Activated CD8-positive, alpha-beta memory T cell treated with anti-CD3 and anti-CD28 coated beads, Interleukin-2, amount 10 ng/mL, durations not matched to agents 7 days and 5 days (primary cell): Measurements from ENCODE around the gene ADAMTS17. TPM values are rescaled to one million over a fixed set of nuclear protein-coding genes. Genes with fewer than 3 reads are reported as not detected.

Source experiments
- ATAC-seq: fragments of 150-1000 bp; cut with Tn5 transposase; one replicate; pipeline ENCODE4 v1.10.0; 2021; ENCODE audit warnings: moderate library complexity
- CTCF ChIA-PET: fragments of 350-600 bp; sonication (Branson Sonifier 250); formaldehyde crosslinking; loops from one replicate; lab custom pipeline; 2021; ENCODE audit warnings: antibody characterized with exemption; lab: Charles Lee
- DNase-seq: peaks from one replicate; pipeline ENCODE4 v3.0.0-alpha.2; 2020
- H3K27ac Mint-ChIP-seq: one replicate; pipeline ENCODE4 v1.8.0; 2021; ENCODE audit warnings: mild to moderate bottlenecking, mixed read lengths
- H3K27me3 Mint-ChIP-seq: one replicate; pipeline ENCODE4 v1.8.0; 2021; ENCODE audit warnings: mixed read lengths
- H3K36me3 Mint-ChIP-seq: one replicate; pipeline ENCODE4 v1.8.0; 2021; ENCODE audit warnings: mild to moderate bottlenecking, mixed read lengths
- H3K4me1 Mint-ChIP-seq: one replicate; pipeline ENCODE4 v1.8.0; 2021; ENCODE audit warnings: mixed read lengths
- H3K4me3 Mint-ChIP-seq: one replicate; pipeline ENCODE4 v1.8.0; 2021; ENCODE audit warnings: mild to moderate bottlenecking, moderate library complexity, mixed read lengths
- H3K9me3 Mint-ChIP-seq: one replicate; pipeline ENCODE4 v1.8.0; 2022; ENCODE audit warnings: low read depth, mixed read lengths
- total RNA-seq, 2 experiments: library from RNA; stranded (reverse); gene quantifications; one replicate each; pipeline ENCODE4 v1.2.3, GENCODE V29; 2021

ADAMTS17 gene
- total RNA-seq, 2 experiments from 2014 or later = 1.6 to 1.9 TPM

GRCh38 chr15:100111125-100112060 lies 230.4 kb downstream of the ADAMTS17 start:
- no peak overlapping the region for H3K4me3 Mint-ChIP-seq

GRCh38 chr15:100109486-100110035 lies 232.2 kb downstream of the ADAMTS17 start:
- no peaks in the 10 kb centered on the region for H3K36me3 Mint-ChIP-seq
- no peak for DNase-seq
- H3K27me3 Mint-ChIP-seq = no peaks in the 10 kb centered on the region
- no peak overlapping the region for H3K27ac Mint-ChIP-seq
- ATAC-seq = no peak
- peaks cover 19% of the 10 kb centered on the region for H3K4me1 Mint-ChIP-seq
- CTCF ChIA-PET = no interaction called here
- no peaks in the 10 kb centered on the region for H3K9me3 Mint-ChIP-seq
- no peak overlapping the region for H3K4me3 Mint-ChIP-seq

More at GRCh38 chr15:100111125-100112060, 230.4 kb downstream of the ADAMTS17 start:
- H3K27ac Mint-ChIP-seq = peak overlapping the region; percentile 84
- H3K27me3 Mint-ChIP-seq = no peaks in the 10 kb centered on the region
- H3K4me1 Mint-ChIP-seq = peaks cover 19% of the 10 kb centered on the region
- no peaks in the 10 kb centered on the region for H3K36me3 Mint-ChIP-seq
- peak; percentile 59 for DNase-seq
- no peaks in the 10 kb centered on the region for H3K9me3 Mint-ChIP-seq
- CTCF ChIA-PET = interaction anchor here (1.1 kb wide), 1 partner anchor 11 kb away, joined by 3 read pairs; no protein-coding TSS in a partner anchor
- ATAC-seq = peak; percentile 75

- Mint-ChIP-seq H3K4me3 (no peak overlapping the region), H3K27ac (no peak overlapping the region), H3K9me3 (no peaks in the 10 kb centered on the region), H3K4me1 (peaks cover 19% of the 10 kb centered on the region), H3K36me3 (no peaks in the 10 kb centered on the region), H3K27me3 (no peaks in the 10 kb centered on the region)
- ATAC-seq = no peak
- CTCF ChIA-PET = no interaction called here
- no peak for DNase-seq
Observed at GRCh38 chr15:100108846-100109245, 232.9 kb downstream of the ADAMTS17 start.

GRCh38 chr15:100108346-100108745 lies 233.4 kb downstream of the ADAMTS17 start:
- H3K27me3 Mint-ChIP-seq = no peaks in the 10 kb centered on the region
- H3K36me3 Mint-ChIP-seq = no peaks in the 10 kb centered on the region
- peaks cover 19% of the 10 kb centered on the region for H3K4me1 Mint-ChIP-seq
- no peak overlapping the region for H3K4me3 Mint-ChIP-seq
- ATAC-seq = no peak
- H3K9me3 Mint-ChIP-seq = no peaks in the 10 kb centered on the region
- DNase-seq = no peak
- CTCF ChIA-PET = no interaction called here
- no peak overlapping the region for H3K27ac Mint-ChIP-seq

GRCh38 chr15:100107606-100108225 lies 234.1 kb downstream of the ADAMTS17 start:
- no peaks in the 10 kb centered on the region for H3K9me3 Mint-ChIP-seq
- no peak overlapping the region for H3K27ac Mint-ChIP-seq
- CTCF ChIA-PET = no interaction called here
- H3K4me3 Mint-ChIP-seq = no peak overlapping the region
- no peaks in the 10 kb centered on the region for H3K36me3 Mint-ChIP-seq
- H3K4me1 Mint-ChIP-seq = peaks cover 19% of the 10 kb centered on the region
- no peaks in the 10 kb centered on the region for H3K27me3 Mint-ChIP-seq
- ATAC-seq = no peak
- no peak for DNase-seq

GRCh38 chr15:100107151-100107550 lies 234.6 kb downstream of the ADAMTS17 start:
- Mint-ChIP-seq H3K4me1 (peaks cover 16% of the 10 kb centered on the region), H3K27ac (no peak overlapping the region), H3K9me3 (no peaks in the 10 kb centered on the region), H3K4me3 (no peak overlapping the region), H3K36me3 (no peaks in the 10 kb centered on the region), H3K27me3 (no peaks in the 10 kb centered on the region)
- ATAC-seq = no peak
- no peak for DNase-seq
- CTCF ChIA-PET = no interaction called here

- H3K9me3 Mint-ChIP-seq = no peaks in the 10 kb centered on the region
- DNase-seq = no peak
- CTCF ChIA-PET = no interaction called here
- no peak for ATAC-seq
- H3K36me3 Mint-ChIP-seq = no peaks in the 10 kb centered on the region
- H3K27me3 Mint-ChIP-seq = no peaks in the 10 kb centered on the region
- peaks cover 15% of the 10 kb centered on the region for H3K4me1 Mint-ChIP-seq
- H3K4me3 Mint-ChIP-seq = no peak overlapping the region
- H3K27ac Mint-ChIP-seq = no peak overlapping the region
Observed at GRCh38 chr15:100106732-100107131, 235.0 kb downstream of the ADAMTS17 start.

GRCh38 chr15:100105101-100105500 lies 236.7 kb downstream of the ADAMTS17 start:
- DNase-seq = no peak
- Mint-ChIP-seq H3K4me1 (no peaks in the 10 kb centered on the region), H3K4me3 (no peak overlapping the region), H3K27me3 (no peaks in the 10 kb centered on the region), H3K9me3 (no peaks in the 10 kb centered on the region), H3K27ac (no peak overlapping the region), H3K36me3 (no peaks in the 10 kb centered on the region)
- ATAC-seq = no peak
- CTCF ChIA-PET = no interaction called here

GRCh38 chr15:100104245-100104644 lies 237.5 kb downstream of the ADAMTS17 start:
- no peaks in the 10 kb centered on the region for H3K36me3 Mint-ChIP-seq
- no peaks in the 10 kb centered on the region for H3K4me1 Mint-ChIP-seq
- H3K27me3 Mint-ChIP-seq = no peaks in the 10 kb centered on the region
- ATAC-seq (no peak), DNase-seq (no peak)
- H3K9me3 Mint-ChIP-seq = no peaks in the 10 kb centered on the region
- CTCF ChIA-PET = no interaction called here
- H3K27ac Mint-ChIP-seq = no peak overlapping the region
- H3K4me3 Mint-ChIP-seq = no peak overlapping the region

GRCh38 chr15:100103828-100104227 lies 237.9 kb downstream of the ADAMTS17 start:
- Mint-ChIP-seq H3K9me3 (no peaks in the 10 kb centered on the region), H3K36me3 (no peaks in the 10 kb centered on the region), H3K27me3 (no peaks in the 10 kb centered on the region), H3K4me1 (no peaks in the 10 kb centered on the region), H3K4me3 (no peak overlapping the region), H3K27ac (no peak overlapping the region)
- CTCF ChIA-PET = no interaction called here
- ATAC-seq = no peak
- DNase-seq = no peak

GRCh38 chr15:100101426-100102089 lies 240.2 kb downstream of the ADAMTS17 start:
- DNase-seq (no peak), ATAC-seq (no peak)
- Mint-ChIP-seq H3K36me3 (no peaks in the 10 kb centered on the region), H3K4me3 (no peak overlapping the region), H3K9me3 (no peaks in the 10 kb centered on the region), H3K27ac (no peak overlapping the region), H3K27me3 (no peaks in the 10 kb centered on the region), H3K4me1 (no peaks in the 10 kb centered on the region)
- CTCF ChIA-PET = no interaction called here

- H3K27ac Mint-ChIP-seq = no peak overlapping the region
- peak; percentile 5 for DNase-seq
- H3K27me3 Mint-ChIP-seq = no peaks in the 10 kb centered on the region
- H3K9me3 Mint-ChIP-seq = no peaks in the 10 kb centered on the region
- ATAC-seq = no peak
- H3K36me3 Mint-ChIP-seq = no peaks in the 10 kb centered on the region
- no peak overlapping the region for H3K4me3 Mint-ChIP-seq
- no peaks in the 10 kb centered on the region for H3K4me1 Mint-ChIP-seq
- CTCF ChIA-PET = no interaction called here
Observed at GRCh38 chr15:100100926-100101325, 240.8 kb downstream of the ADAMTS17 start.

GRCh38 chr15:100099976-100100375 lies 241.8 kb downstream of the ADAMTS17 start:
- no peak overlapping the region for H3K27ac Mint-ChIP-seq
- no peak overlapping the region for H3K4me3 Mint-ChIP-seq
- no peaks in the 10 kb centered on the region for H3K36me3 Mint-ChIP-seq
- no peaks in the 10 kb centered on the region for H3K27me3 Mint-ChIP-seq
- ATAC-seq = no peak
- DNase-seq = peak; percentile 29
- H3K9me3 Mint-ChIP-seq = no peaks in the 10 kb centered on the region
- CTCF ChIA-PET = no interaction called here
- peaks cover 1% of the 10 kb centered on the region for H3K4me1 Mint-ChIP-seq
